Activated CD4-positive, alpha-beta T cell treated with anti-CD3 and anti-CD28 coated beads, Interleukin-2, amount 50 U/mL, for 4 hours (primary cell): Measurements from ENCODE around the gene CABP2.

Experiments
- DNase-seq, 2 experiments: peaks; one replicate each; pipeline ENCODE4 v3.0.0-alpha.2; 2020

The CABP2 gene

DNA sequence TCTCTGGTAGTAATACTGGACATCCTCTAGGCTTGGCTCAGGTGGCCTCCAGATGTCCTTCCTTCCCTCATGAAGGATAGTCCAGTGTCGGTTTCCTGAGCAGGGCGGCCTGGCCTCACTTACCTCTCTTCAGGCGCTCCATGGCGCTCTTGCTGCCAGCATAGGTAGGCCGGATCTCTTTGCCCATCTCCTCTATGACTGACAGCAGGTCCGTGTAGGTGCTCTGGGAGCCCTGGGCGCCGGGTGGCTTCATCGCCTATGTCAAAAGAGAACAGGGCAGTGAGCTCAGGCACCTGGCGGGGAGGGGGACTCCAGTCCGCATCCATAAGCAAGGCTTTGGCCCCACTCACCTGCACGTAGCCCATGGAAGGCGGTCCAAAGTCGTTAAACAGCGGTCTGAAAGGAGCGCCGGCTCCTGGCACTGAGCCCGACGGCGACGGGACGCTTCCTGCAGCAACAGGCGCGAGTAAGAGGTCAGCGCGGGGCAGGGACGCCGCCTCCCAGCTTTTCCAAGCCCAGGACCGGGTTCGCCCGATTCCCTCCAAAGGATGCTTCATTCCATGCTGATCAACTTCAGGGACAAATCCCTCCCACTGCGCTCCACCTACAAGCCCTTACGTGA, 15.9 kb downstream of the CABP2 start:
- no peak for DNase-seq

DNA sequence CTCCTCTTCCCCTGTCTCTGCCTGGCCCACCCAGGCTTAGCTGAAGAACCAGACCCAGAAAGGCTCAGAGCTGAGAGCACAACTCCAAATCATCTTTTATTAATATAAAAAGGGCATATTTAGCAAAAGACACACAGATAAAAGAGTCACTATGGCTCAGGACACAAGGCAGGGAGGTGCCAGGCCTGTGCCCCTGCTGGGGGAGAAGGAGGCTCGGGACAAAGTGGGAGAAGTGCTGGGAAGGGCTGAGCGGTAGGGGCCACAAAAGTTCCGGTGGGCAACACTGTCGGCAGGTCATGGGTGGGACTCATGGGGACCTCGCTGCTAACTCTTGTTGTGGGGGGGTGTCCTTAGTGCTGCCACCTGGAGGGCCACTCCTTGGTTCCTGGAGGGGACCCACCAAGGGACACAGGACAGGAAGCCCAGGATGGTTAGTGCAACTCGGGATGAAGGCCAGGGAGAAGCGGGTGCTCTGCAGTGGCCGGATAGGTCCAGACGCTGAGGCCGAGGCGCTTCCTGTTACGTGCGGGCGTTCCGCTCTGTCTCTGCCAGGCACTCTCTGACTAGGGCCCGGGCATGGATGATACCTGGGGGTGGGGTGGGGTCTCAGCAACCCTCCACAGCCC, 16.7 kb downstream of the CABP2 start:
- no peak for DNase-seq

DNA sequence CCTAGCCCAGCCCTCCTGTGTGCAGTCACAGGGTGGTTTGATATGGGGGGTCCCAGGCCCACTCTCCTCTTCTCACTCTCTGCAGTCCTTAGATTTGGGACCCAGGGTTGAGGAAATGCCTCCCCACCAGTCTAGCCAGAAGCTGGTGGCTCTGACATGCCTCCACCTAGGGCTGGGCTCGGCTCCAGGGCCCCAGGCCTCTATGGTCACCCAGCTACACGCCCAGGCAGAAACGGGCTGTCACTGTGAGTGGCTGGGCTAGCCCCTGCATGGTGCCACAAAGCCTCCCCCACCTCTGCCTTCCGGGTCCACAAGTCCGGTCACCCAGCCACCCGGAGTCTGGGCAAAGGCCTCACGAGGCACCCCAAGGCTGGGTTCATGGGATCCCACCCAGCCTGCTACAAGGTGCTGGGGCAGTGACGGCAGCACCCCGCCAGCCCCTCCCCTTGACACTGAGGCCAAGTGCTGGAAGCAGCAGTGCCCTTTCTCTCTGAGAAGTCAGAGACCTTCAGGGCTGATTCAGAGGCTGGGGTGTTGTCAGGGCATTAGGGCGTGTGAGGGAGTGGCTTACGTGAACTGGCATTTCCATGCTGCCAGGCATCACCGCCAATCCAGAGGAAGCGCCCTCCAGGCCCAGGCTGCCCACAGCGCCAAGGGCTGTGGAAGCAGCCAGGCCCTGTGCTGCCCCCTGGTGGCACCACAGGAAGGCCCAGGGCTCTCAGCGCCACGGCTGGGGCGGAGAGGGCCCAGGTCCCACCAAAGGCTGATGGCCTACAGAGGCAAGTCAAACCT, 17.4 kb downstream of the CABP2 start:
- DNase-seq: peak; percentile 87 to 89

DNA sequence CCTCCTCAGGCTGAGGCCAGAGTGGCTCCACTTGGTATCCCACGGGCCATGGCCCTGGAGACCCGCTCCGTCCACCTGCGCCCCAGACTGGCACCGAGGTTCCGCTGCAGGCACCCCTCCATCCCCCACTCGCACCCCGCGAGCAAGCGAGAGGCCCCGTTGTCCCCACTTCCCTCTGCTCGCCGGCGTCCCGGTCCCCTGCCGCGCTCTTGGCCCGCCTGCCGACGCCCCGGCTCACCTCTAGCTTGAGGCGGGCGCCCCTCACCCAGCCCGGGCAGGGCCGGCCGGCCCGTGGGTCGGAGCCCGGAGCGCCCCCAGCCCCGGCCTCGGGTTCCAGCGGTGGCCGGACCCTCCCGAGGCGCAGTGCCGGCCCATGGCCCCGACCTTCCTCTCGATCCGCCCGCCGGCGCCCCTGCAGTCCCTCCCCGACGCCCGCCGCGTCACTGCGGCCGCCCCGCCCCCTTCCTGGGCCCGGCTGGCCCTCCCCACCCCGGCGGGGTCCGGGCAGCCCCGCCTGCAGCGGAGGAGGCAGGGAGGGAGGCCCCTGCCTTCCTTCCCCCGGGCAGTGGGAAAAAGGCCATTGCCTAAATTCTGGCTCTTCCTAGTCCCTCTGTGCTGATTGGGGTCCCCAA, 18.2 kb downstream of the CABP2 start, which contains the start of gene PITPNM1:
TSS of gene PITPNM1 (minus strand) at position 414 of the 632 bp plus-strand sequence. CDS start 1,183 bp downstream, outside the sequence.
- DNase-seq: peak; percentile 46 to 49

DNA sequence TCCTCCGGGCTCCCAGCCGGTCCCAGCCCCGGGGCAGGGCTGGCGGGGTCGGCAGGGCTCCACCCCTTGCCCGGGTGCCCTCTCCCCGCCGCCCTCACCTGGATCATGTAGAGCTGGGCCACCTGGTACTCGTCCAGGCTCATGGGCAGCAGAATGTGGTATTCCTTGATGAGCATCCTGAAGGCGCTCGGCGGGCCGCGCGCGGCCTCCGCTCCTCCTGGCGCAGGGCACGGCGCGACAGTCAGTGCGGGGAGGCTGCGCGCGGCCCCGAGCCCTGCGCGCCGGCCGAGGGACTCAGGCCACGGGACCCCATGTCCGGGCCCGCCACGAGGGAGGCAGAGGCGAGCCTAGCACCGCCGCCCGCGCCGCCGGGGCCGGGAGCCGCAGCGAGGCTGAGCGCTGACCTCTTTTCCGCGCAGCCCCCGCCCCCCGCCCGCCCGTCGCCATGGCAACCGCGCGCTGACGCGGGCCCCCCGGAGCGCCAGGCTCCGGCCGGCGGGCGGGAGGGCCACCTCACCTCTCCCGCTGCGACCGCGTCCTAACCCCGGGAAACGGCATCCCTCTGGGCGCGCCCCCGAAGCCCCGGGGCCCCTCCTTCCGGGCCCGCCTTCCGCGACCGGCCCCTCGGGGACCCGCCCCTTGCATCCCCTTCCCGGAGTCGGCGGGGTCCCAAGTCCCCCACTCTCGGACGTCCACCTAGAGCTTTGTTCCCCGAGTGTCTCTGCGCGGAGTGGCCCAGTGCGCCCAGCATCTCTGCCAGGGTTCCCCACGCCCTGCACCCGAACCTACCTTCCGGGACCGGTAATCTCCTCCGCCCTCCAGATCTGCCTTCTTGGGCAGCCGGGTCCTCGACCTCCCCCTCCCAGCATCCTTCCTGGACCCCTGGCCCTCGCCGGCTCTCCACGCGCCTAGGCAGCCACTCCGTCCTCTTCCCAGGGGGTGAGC, 19.0 kb downstream of the CABP2 start:
- no peak for DNase-seq

DNA sequence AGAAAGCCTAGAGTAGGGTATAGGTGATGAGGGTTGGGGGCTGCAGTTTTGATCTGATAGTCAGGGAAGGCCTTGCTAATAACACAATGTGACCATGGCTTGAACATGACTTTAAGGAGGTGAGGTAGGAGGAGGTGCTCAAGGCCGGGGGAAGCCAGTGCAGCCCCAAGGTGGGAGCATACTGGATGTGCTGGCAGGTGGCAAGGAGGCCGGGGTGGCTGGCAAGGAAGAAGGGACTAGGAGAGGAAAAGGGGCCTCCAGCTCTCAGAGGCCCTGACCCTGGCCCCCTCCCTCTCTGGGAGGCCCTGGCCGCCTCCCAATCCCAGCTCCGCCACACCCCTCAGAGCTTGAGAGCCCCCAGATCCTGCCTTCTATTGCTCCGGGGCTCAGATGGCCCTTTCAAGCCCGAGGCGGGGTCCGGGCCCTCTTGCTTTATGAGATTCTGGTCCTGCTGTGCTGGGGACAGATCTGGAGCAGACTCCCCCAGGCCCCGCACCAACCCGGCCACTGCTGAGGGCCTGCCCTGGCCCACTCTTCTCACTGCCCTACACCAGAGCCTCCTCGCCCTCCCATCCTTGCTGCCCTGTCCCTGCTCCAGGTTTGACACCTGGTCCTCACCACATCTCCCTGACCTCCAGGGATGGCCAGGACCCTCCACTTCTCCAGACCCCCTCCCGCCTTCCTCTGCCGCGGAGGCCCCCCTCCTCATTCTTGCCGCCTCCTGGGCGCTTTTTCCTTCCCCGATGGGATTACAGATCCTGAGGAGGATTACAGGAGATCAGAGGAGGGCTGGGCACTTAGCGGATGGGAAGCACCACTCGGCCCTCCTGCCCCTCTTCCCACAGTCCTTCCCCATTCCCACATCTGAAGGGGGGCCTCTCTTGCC, 19.9 kb downstream of the CABP2 start:
- DNase-seq: no peak

DNA sequence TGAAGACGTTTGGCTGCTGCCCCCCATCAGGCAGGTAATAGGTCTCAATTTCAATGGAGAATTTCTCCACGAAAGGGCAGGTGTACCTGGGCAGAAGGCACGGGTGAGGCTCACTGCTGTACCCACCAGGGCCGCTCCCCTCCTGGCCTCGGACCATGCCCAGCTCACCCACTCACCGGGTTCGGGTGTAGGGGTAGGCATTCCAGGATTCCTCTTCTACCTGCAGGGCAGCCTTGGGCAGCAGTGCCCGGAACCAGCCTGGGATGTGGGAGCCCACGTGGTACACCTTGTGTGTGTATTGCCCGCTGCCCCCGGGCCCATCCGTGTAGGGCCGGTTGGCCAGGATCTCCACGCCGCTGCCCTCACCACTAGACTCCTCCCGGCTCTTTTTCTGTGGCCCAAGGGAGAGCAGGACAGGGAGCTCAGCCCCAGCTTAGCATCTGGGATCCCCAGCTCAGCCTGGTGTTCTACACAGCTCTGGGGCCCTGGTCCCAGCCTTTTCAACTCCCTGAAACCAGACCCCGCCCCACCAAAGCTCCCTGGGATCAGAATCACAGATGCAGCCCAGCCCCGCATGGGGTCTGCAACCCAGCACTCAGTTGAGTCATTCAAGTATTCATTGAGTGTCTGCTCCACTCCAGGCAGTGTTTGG, 20.8 kb downstream of the CABP2 start:
- DNase-seq: no peak

DNA sequence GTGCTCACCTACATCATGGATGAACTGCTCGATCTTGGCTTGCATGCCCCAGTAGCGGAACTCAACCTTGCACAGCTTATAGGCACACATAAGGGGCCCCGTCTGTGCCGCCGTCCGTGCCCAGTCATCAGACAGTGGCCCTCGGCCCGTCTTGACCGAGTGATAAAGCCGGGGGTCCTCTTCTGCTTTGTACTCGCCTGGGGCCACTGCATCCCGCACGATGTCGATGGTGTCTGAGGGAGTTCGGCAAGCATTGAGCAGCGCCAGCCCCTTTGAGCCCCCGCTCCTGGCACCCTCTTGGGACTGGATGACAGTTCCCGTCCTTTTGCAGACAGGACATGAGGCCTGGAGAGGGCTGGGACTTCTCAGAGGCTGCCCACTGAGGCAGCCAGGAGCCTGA, 21.4 kb downstream of the CABP2 start:
- no peak for DNase-seq

DNA sequence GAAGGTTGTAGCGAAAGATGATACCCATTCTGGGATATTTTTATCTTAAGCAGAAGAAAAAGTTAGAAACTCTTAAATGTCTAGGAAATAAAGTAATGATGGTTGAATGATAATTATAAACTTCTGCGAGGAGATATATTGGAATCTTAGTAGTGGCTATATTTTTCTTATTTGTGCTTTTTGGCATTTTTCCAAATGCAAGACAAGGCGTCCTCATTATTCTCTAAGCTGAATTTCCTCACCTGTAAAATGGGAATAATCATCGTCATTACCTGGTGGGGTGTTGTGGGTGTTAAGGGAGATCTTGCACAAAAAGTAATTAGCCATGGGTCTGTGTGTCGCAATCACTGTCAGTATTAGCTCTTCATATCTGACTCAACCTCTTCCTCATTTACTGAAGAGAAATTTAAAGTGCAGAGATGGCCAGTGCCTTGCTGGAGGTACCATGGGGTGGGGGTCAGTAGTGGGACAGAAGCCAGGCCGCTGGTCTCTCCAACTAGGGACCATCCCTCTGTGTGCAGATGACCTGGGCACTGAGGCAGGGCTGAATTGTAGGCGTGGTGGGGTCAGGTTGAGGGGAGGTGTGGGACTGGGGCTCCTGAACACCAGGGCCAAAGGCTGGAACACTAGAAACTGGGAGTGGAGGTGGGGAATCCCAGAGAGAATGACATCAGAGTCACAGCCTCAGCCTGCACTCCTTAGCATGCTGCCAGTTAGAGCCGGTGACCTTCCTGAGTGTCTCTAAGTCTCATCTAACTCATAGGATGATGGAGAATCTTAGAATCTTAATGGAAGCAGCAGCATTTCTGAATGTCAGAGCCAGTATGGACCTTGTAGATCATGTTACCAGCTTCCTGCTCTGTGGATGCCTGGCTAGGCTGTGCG, 22.2 kb downstream of the CABP2 start:
- no peak for DNase-seq

DNA sequence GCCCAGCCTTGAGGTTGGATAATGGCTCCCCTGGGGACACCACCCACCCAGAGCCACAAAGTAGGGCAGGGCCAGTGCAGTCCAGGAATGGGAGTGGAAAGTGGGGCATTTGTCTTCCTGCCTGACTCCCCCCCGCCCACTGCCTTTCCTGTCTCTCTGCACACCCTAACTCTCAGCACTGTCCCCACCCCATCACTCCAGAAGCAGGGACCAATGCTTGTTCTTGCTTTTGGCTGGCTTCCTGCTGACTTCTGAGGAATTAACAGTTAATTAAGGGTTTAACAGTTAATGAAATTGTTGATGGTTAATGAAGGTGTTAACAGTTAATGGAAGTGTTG, 22.8 kb downstream of the CABP2 start:
- DNase-seq: no peak

DNA sequence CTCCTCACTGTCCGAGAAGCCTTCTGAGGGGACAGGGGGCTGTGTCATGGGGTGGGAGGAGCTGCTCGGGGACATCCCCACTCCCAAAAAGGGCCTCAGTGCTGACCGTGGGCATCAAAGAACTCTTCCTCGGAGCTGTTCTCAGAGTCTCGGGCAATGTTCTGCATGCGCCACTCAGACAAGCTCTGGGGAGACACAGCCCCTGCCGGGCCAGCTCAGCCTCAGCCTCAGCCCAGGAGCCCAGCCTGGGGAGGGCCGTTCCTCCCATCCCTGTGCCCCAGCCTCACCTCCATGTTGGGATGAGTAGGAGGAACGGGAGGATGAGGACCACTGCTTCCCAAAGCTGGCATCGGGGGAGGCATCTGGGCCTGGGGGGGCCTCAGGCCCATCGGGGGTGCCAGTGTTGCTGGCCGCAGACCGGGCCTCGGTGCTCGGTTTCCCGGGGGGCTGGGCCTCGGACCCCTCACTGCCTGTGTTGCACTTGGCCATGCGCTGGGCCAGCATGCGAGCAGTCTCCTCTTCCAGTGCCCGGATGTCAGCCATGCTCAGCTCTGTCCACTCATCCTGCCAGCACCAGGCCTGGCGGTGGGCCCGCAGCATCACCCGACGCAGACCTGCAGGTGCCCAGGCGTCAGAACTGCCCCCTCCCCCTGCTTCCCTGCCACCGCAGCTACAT, 23.3 kb downstream of the CABP2 start:
- no peak for DNase-seq

DNA sequence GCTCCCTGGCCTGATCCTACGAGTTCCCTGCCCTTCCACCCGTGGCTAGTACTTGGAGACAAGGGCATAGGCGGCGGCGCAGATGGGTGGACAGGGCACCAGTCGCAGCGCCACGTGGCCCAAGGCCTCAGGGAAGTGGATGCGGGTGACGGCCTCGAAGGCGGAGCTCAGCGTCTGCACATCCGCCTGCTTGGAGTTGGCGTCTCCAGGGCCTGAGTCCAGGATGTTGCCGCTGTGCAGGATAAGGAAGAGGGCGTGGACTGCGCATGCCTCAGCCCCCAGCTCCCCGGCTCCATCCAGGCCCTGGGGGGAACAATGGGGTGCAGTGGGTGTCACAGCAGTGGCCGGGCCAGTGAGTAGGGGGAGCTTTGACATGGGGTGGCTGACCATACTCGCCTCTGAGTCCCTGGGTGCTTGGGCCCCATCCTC, 24.7 kb downstream of the CABP2 start:
- DNase-seq: no peak

DNA sequence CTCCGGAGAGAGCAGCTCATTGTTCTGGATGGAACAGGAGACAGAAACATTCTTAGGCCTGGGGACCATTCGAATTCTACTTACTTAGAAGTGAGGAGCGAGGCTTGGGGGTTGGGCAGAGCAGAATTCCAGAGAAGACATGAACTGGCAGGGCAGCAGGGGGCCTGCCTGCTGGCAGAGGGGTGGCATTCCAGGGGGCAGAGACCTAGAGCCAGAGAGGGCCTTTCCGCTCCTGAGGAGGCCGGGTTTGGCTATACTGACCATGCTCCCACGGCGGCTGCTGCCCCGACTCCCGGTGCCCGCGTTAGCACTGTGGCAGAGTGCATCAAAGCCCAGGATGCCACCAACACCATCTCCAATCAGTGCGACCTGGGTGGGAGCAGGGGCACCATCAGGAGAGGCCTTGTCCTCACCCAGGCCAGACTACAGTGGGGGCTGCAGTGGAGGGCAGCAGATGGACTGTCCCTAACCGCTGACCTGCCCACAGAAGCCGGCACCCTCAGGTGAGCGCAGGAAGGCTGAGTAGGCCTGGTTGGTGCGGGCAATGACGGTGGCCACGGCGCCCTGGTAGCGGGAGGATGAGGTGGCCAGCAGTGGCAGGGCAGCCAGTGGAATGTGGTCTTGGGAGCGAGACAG, 25.5 kb downstream of the CABP2 start:
- no peak for DNase-seq

DNA sequence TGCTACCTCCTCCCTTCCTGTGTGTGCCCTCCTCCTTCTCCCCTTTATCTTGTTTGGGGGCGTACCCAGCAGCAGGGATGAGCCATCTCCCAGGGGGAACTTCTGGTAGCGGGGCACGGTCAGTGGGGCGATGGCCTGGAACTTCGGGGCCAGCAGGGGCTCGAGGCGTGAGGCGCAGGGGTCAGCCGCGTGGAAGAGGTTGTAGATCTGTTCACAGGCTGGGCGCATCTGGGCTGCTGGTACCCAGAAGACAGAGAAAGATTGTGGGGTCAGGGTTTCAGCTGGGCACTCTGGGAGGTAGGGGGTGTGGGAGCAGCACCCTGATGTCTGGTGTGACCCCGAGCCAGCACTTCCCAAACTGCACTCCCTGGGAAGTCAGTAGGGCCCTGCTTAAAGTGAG, 27.1 kb downstream of the CABP2 start:
- no peak for DNase-seq

DNA sequence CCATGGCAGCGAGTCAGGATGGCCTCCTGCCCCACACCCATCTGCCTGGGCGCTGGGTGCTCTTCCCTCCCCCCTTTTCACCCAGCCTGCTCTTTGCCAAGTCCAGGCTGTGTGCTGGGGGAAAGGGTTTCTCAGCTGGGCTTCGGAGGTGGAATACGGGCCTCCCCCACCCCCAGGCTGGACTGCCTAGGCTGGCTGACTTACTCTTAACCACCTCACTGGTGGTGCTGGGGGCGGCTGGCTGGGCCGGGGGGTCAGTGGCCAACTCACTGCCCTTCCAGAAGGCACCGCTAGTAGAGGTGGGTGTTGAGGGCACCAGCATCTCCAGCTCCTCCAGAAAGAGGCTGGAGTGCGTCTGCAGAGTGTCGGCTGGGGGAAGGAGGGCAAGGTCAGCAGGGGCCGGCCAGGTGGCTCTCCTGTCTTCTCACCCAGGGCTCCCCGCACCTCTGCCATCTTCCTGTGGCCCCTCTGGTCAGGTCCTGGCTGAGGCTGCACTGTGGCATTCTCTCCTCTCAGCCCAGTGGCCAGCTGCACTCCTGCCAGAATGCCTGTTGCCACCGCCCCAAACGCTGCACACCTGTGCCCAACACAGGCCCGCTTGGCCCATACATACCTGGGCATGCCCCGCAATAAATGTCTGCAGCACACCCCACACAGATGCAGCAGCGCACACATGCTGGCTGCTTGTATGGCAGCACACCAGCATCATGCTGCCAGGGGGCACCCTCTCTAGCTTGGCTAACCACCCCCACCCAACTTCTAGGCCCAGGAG, 27.8 kb downstream of the CABP2 start:
- DNase-seq: no peak

DNA sequence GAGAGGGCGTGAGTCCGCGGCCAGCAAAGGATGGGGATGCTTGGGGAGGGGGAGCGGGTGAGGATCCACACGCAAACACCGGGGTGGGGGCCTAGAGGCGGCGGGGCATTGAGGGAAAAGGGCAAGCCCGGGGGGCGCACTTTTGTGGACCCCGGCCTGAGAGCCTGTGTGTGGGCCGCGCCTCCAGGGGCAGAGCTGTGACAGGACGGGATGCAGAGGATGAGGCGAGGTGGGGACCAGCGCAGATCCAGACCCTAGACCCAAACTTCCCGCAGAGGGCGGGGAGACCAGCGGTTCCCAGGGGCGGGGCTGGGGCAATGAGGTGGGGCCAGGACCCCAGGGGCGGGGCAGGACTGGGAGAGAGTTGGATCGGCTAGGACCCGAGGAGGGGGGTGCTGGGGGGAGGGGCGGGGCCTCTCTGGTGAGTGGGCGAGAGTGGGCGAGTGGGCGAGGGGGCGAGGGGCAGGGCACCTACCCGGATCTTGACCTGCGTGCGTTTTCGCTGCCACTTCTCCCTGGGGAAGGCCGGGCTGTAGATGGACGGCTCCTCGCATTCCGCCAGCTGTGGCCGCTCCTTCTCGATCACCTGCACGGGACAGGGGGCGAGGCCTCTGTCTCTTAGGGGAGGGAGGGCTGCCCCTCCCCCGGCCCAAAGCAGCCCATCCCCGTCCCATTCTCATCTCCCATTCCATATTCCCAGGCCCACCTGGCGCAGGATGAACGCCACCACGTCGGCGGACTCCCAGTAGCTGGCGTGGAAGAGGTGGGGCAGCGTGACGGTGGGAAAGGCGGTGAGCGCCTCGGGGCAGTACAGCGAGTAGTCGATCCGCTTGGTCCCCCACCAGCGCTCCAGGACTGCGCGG, 28.6 kb downstream of the CABP2 start:
- no peak for DNase-seq
